Activated naive CD4-positive, alpha-beta T cell treated with anti-CD3 and anti-CD28 coated beads for 36 hours (primary cell): ENCODE measurements around the gene DENND5B. TPM values are rescaled to one million over a fixed set of nuclear protein-coding genes. Genes with fewer than 3 reads are reported as not detected.
"Not testable (repeated sequence)": the region's sequence is repeated elsewhere in the genome, so short reads cannot be mapped to it uniquely, and the experiment has no call there.

Experiments used
- CTCF ChIA-PET: fragments of 350-600 bp; sonication (Branson Sonifier 250); formaldehyde crosslinking; loops from one replicate; lab custom pipeline; 2021; ENCODE audit warnings: antibody characterized with exemption; lab: Charles Lee
- DNase-seq: peaks from one replicate; pipeline ENCODE4 v3.0.0-alpha.2; 2020
- H3K27ac Mint-ChIP-seq: one replicate; pipeline ENCODE4 v1.8.0; 2021; ENCODE audit warnings: mild to moderate bottlenecking, mixed read lengths
- H3K27me3 Mint-ChIP-seq: one replicate; pipeline ENCODE4 v1.8.0; 2021; ENCODE audit warnings: low read depth, mixed read lengths
- H3K36me3 Mint-ChIP-seq: one replicate; pipeline ENCODE4 v1.8.0; 2021; ENCODE audit warnings: low read depth, mixed read lengths
- H3K4me1 Mint-ChIP-seq: one replicate; pipeline ENCODE4 v1.8.0; 2021; ENCODE audit warnings: low read depth, mixed read lengths
- H3K4me3 Mint-ChIP-seq: one replicate; pipeline ENCODE4 v1.8.0; 2021; ENCODE audit warnings: mild to moderate bottlenecking, moderate library complexity, mixed read lengths
- H3K9me3 Mint-ChIP-seq: one replicate; pipeline ENCODE4 v1.8.0; 2021; ENCODE audit warnings: mixed read lengths
- intact Hi-C: fragments of 100-400 bp; cut with micrococcal nuclease; formaldehyde crosslinking; loops from one replicate; pipeline ENCODE4 v1.15.1; 2023
- total RNA-seq, 2 experiments: library from RNA; stranded (reverse); gene quantifications; one replicate each; pipeline ENCODE4 v1.2.3, GENCODE V29; 2021

Gene DENND5B
- total RNA-seq, 2 experiments from 2014 or later: 0.29 to 0.37 TPM

GRCh38 chr12:31588976-31589375 is 2.0 kb downstream of the DENND5B start:
- peaks cover 43% of the 10 kb centered on the region for H3K27me3 Mint-ChIP-seq
- no peak overlapping the region for H3K27ac Mint-ChIP-seq
- no peak overlapping the region for H3K4me3 Mint-ChIP-seq
- H3K9me3 Mint-ChIP-seq: no peaks in the 10 kb centered on the region
- peaks cover 9% of the 10 kb centered on the region for H3K4me1 Mint-ChIP-seq
- DNase-seq: no peak
- peaks cover 5% of the 10 kb centered on the region for H3K36me3 Mint-ChIP-seq
- CTCF ChIA-PET: no interaction called here
- intact Hi-C loops: no loop called here

GRCh38 chr12:31586728-31587127 is 4.2 kb downstream of the DENND5B start:
- CTCF ChIA-PET: no interaction called here

GRCh38 chr12:31585895-31586294 is 5.0 kb downstream of the DENND5B start:
- H3K4me3 Mint-ChIP-seq: no peak overlapping the region
- no peak for DNase-seq
- CTCF ChIA-PET: interaction anchor here (0.6 kb wide), 2 partner anchors 12 to 1606 kb away, joined by 3 to 4 read pairs; no protein-coding TSS in a partner anchor
- no peaks in the 10 kb centered on the region for H3K9me3 Mint-ChIP-seq
- peaks cover 4% of the 10 kb centered on the region for H3K4me1 Mint-ChIP-seq
- peaks cover 29% of the 10 kb centered on the region for H3K27me3 Mint-ChIP-seq
- intact Hi-C loops: no loop called here
- H3K27ac Mint-ChIP-seq: no peak overlapping the region
- peaks cover 3% of the 10 kb centered on the region for H3K36me3 Mint-ChIP-seq

More at GRCh38 chr12:31586728-31587127, 4.2 kb downstream of the DENND5B start:
- H3K4me3 Mint-ChIP-seq: no peak overlapping the region
- peaks cover 8% of the 10 kb centered on the region for H3K4me1 Mint-ChIP-seq
- no peaks in the 10 kb centered on the region for H3K9me3 Mint-ChIP-seq
- peaks cover 34% of the 10 kb centered on the region for H3K27me3 Mint-ChIP-seq
- intact Hi-C loops: no loop called here
- no peak for DNase-seq
- H3K36me3 Mint-ChIP-seq: peaks cover 5% of the 10 kb centered on the region
- no peak overlapping the region for H3K27ac Mint-ChIP-seq

GRCh38 chr12:31585271-31585670 is 5.7 kb downstream of the DENND5B start:
- Mint-ChIP-seq H3K27ac (no peak overlapping the region), H3K4me3 (no peak overlapping the region), H3K4me1 (peaks cover 4% of the 10 kb centered on the region), H3K27me3 (peaks cover 29% of the 10 kb centered on the region), H3K9me3 (no peaks in the 10 kb centered on the region), H3K36me3 (peaks cover 3% of the 10 kb centered on the region)
- intact Hi-C loops: no loop called here
- no peak for DNase-seq
- CTCF ChIA-PET: interaction anchor here (0.6 to 1.3 kb wide), 2 partner anchors 12 to 147 kb away, joined by 3 read pairs; no protein-coding TSS in a partner anchor

GRCh38 chr12:31584782-31585181 is 6.2 kb downstream of the DENND5B start:
- Mint-ChIP-seq H3K4me1 (peaks cover 4% of the 10 kb centered on the region), H3K36me3 (peaks cover 3% of the 10 kb centered on the region), H3K9me3 (no peaks in the 10 kb centered on the region), H3K27me3 (peaks cover 29% of the 10 kb centered on the region), H3K27ac (no peak overlapping the region), H3K4me3 (no peak overlapping the region)
- CTCF ChIA-PET: interaction anchor here (0.6 to 1.3 kb wide), 2 partner anchors 11 to 147 kb away, joined by 3 read pairs; no protein-coding TSS in a partner anchor
- DNase-seq: no peak
- intact Hi-C loops: no loop called here

GRCh38 chr12:31583878-31584277 is 7.1 kb downstream of the DENND5B start:
- H3K9me3 Mint-ChIP-seq: no peaks in the 10 kb centered on the region
- H3K4me3 Mint-ChIP-seq: no peak overlapping the region
- H3K27ac Mint-ChIP-seq: no peak overlapping the region
- CTCF ChIA-PET: interaction anchor here (1.3 kb wide), 1 partner anchor 10 kb away, joined by 3 read pairs; no protein-coding TSS in a partner anchor
- H3K4me1 Mint-ChIP-seq: no peaks in the 10 kb centered on the region
- intact Hi-C loops: no loop called here
- H3K27me3 Mint-ChIP-seq: peaks cover 19% of the 10 kb centered on the region
- DNase-seq: no peak
- no peaks in the 10 kb centered on the region for H3K36me3 Mint-ChIP-seq

GRCh38 chr12:31582155-31582554 is 8.8 kb downstream of the DENND5B start:
- DNase-seq: no peak
- Mint-ChIP-seq H3K4me1 (no peaks in the 10 kb centered on the region), H3K27me3 (peaks cover 10% of the 10 kb centered on the region), H3K36me3 (no peaks in the 10 kb centered on the region), H3K9me3 (no peaks in the 10 kb centered on the region), H3K4me3 (no peak overlapping the region), H3K27ac (no peak overlapping the region)
- CTCF ChIA-PET: no interaction called here
- intact Hi-C loops: no loop called here

GRCh38 chr12:31578632-31579031 is 12.3 kb downstream of the DENND5B start:
- CTCF ChIA-PET: interaction anchor here (1.1 kb wide), 1 partner anchor 175 kb away, joined by 7 read pairs; no protein-coding TSS in a partner anchor
- H3K27me3 Mint-ChIP-seq: peaks cover 3% of the 10 kb centered on the region
- H3K9me3 Mint-ChIP-seq: no peaks in the 10 kb centered on the region
- intact Hi-C loops: no loop called here
- H3K27ac Mint-ChIP-seq: no peak overlapping the region
- no peak for DNase-seq
- H3K4me1 Mint-ChIP-seq: no peaks in the 10 kb centered on the region
- no peaks in the 10 kb centered on the region for H3K36me3 Mint-ChIP-seq
- H3K4me3 Mint-ChIP-seq: no peak overlapping the region

GRCh38 chr12:31574803-31575575 is 15.9 kb downstream of the DENND5B start:
- intact Hi-C loops: no loop called here
- CTCF ChIA-PET: no interaction called here
- H3K36me3 Mint-ChIP-seq: no peaks in the 10 kb centered on the region
- no peaks in the 10 kb centered on the region for H3K4me1 Mint-ChIP-seq
- no peak for DNase-seq
- no peak overlapping the region for H3K4me3 Mint-ChIP-seq
- no peaks in the 10 kb centered on the region for H3K9me3 Mint-ChIP-seq
- peaks cover 1% of the 10 kb centered on the region for H3K27me3 Mint-ChIP-seq
- no peak overlapping the region for H3K27ac Mint-ChIP-seq

- H3K4me1 Mint-ChIP-seq, intact Hi-C loops, H3K4me3 Mint-ChIP-seq, H3K27me3 Mint-ChIP-seq, DNase-seq, H3K36me3 Mint-ChIP-seq, H3K27ac Mint-ChIP-seq, H3K9me3 Mint-ChIP-seq: not testable (repeated sequence)
- CTCF ChIA-PET: interaction anchor here (1.3 kb wide), 1 partner anchor 12 kb away, joined by 3 read pairs; no protein-coding TSS in a partner anchor
These were observed 16.6 kb downstream of the DENND5B start for GRCh38 chr12:31574367-31574766.

- intact Hi-C loops: no loop called here
- H3K9me3 Mint-ChIP-seq: no peaks in the 10 kb centered on the region
- no peak overlapping the region for H3K27ac Mint-ChIP-seq
- no peaks in the 10 kb centered on the region for H3K4me1 Mint-ChIP-seq
- CTCF ChIA-PET: interaction anchor here (0.8 to 1.3 kb wide), 3 partner anchors 12 to 170 kb away, joined by 3 to 9 read pairs (median 3); no protein-coding TSS in a partner anchor
- peaks cover 1% of the 10 kb centered on the region for H3K27me3 Mint-ChIP-seq
- DNase-seq: no peak
- H3K4me3 Mint-ChIP-seq: no peak overlapping the region
- H3K36me3 Mint-ChIP-seq: no peaks in the 10 kb centered on the region
These were observed 17.9 kb downstream of the DENND5B start for GRCh38 chr12:31572900-31573600.

GRCh38 chr12:31570880-31571279 is 20.1 kb downstream of the DENND5B start:
- Mint-ChIP-seq H3K36me3 (no peaks in the 10 kb centered on the region), H3K9me3 (no peaks in the 10 kb centered on the region), H3K27ac (no peak overlapping the region), H3K27me3 (peaks cover 3% of the 10 kb centered on the region), H3K4me3 (no peak overlapping the region), H3K4me1 (no peaks in the 10 kb centered on the region)
- intact Hi-C loops: no loop called here
- no peak for DNase-seq
- CTCF ChIA-PET: no interaction called here
